CD4-positive, alpha-beta T cell treated with Interleukin-15 for 4 hours (primary cell): ENCODE data around the gene HSPBP1.
A peak's percentile ranks its signal among the peaks of the same experiment; 100 is the strongest.

Experiments
- DNase-seq: peaks from one replicate; pipeline ENCODE4 v3.0.0-alpha.2; 2020; ENCODE audit warnings: low spot score

The HSPBP1 gene

GRCh38 chr19:55304980-55305379, 25.1 kb upstream of the HSPBP1 start:
- DNase-seq, result no peak

- no peak for DNase-seq
These were observed 24.5 kb upstream of the HSPBP1 start for GRCh38 chr19:55304279-55304978.

GRCh38 chr19:55303477-55303876, 23.6 kb upstream of the HSPBP1 start:
- DNase-seq, result no peak

GRCh38 chr19:55302318-55302703, 22.4 kb upstream of the HSPBP1 start:
- DNase-seq, result no peak

GRCh38 chr19:55301459-55302317, 21.8 kb upstream of the HSPBP1 start:
- peak; percentile 91 for DNase-seq

- no peak for DNase-seq
These were observed 21.1 kb upstream of the HSPBP1 start for GRCh38 chr19:55300886-55301458.

GRCh38 chr19:55299991-55300390, 20.1 kb upstream of the HSPBP1 start:
- DNase-seq, result no peak

- DNase-seq, result no peak
These were observed 17.4 kb upstream of the HSPBP1 start for GRCh38 chr19:55297267-55297666.

GRCh38 chr19:55289117-55289796, 9.3 kb upstream of the HSPBP1 start:
- no peak for DNase-seq

GRCh38 chr19:55287361-55288079, 7.6 kb upstream of the HSPBP1 start:
- no peak for DNase-seq

GRCh38 chr19:55285229-55285890, 5.5 kb upstream of the HSPBP1 start:
- no peak for DNase-seq

- no peak for DNase-seq
These were observed 4.6 kb upstream of the HSPBP1 start for GRCh38 chr19:55284405-55285058.

GRCh38 chr19:55283548-55284377, 3.9 kb upstream of the HSPBP1 start, which contains the start of gene BRSK1:
Gene BRSK1 (plus strand): TSS chr19:55283997. CDS start chr19:55284443, 446 bp downstream.
- DNase-seq, result peak; percentile 42

GRCh38 chr19:55279340-55279739, 570 bp downstream of the HSPBP1 start:
- no peak for DNase-seq

- DNase-seq, result no peak
These were observed 1.3 kb downstream of the HSPBP1 start for GRCh38 chr19:55278391-55279135.

GRCh38 chr19:55277494-55277893, 2.4 kb downstream of the HSPBP1 start:
- DNase-seq, result no peak

GRCh38 chr19:55276720-55277430, 3.0 kb downstream of the HSPBP1 start:
- no peak for DNase-seq
